Measurements from ENCODE around the gene DCUN1D1. TPM values are rescaled to one million over a fixed set of nuclear protein-coding genes. Genes with fewer than 3 reads are reported as not detected.

The DCUN1D1 gene
- total RNA-seq, 1 donor from 2014 or later: 25.5 TPM

- TF ChIP-seq, protein P1, sequence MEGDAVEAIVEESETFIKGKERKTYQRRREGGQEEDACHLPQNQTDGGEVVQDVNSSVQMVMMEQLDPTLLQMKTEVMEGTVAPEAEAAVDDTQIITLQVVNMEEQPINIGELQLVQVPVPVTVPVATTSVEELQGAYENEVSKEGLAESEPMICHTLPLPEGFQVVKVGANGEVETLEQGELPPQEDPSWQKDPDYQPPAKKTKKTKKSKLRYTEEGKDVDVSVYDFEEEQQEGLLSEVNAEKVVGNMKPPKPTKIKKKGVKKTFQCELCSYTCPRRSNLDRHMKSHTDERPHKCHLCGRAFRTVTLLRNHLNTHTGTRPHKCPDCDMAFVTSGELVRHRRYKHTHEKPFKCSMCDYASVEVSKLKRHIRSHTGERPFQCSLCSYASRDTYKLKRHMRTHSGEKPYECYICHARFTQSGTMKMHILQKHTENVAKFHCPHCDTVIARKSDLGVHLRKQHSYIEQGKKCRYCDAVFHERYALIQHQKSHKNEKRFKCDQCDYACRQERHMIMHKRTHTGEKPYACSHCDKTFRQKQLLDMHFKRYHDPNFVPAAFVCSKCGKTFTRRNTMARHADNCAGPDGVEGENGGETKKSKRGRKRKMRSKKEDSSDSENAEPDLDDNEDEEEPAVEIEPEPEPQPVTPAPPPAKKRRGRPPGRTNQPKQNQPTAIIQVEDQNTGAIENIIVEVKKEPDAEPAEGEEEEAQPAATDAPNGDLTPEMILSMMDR (IDR thresholded peaks at IDR 0.05): no peak
- TF ChIP-seq POLR2AphosphoS5 (IDR thresholded peaks at IDR 0.05; ENCODE audit: insufficient read depth in 1 of 2, low read depth in 1 of 2): no peak
- no peak for TF ChIP-seq POLR2A (IDR thresholded peaks at IDR 0.05)
- H3K9me3 ChIP-seq: no peaks in the 10 kb centered on the region
- intact Hi-C loops (cut with DNase I): no loop called here
Observed at GRCh38 chr3:182940266-182940808, 40.0 kb downstream of the DCUN1D1 start.

DNA sequence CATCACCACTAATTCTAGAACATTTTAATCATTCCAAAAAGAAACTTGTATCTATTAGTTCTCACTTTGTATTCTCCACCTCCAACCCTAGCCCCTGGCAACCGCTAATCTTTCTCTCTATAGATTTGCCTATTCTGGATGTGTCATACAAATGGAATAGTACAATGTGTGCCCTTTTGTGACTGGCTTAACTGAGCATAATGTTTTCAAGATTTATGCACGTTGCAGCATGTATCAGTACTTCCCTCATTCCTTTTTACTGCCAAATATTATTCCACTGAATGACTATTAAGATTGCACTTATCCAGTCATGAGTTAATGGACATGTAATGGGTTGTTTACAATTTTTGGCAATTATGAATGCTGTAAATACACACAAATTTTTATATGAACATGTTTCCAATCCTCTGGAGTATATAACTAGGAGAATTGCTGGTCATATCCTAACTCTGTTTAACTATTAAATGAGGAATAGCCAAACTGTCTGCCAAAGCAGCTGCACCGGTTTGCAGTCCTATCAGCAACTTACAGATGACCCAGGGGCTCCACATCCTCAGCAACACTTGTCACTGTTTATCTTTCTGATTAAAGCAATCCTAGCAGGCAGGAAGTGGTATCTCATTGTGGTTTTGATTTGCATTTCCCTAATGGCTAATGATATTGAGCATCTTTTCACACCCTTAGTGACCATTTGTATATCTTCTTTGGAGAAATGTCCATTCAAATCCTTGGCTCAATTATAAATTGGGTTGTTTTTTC is 42.9 kb downstream of the DCUN1D1 start:
- intact Hi-C loops (cut with DNase I): no loop called here
- DNase-seq (ENCODE audit: extremely low spot score in 2 of 2): no peak
- H3K36me3 ChIP-seq: no peaks in the 10 kb centered on the region
- no peaks in the 10 kb centered on the region for H3K27me3 ChIP-seq
- no peak overlapping the region for H3K4me3 ChIP-seq
- TF ChIP-seq POLR2AphosphoS5 (IDR thresholded peaks at IDR 0.05; ENCODE audit: insufficient read depth in 1 of 2, low read depth in 1 of 2) (no peak), POLR2A (IDR thresholded peaks at IDR 0.05) (no peak)
- TF ChIP-seq, protein P1 (IDR thresholded peaks at IDR 0.05): no peak
- H3K4me1 ChIP-seq: no peaks in the 10 kb centered on the region
- H3K9me3 ChIP-seq: peaks cover 5% of the 10 kb centered on the region
- H3K27ac ChIP-seq: no peak overlapping the region

More at GRCh38 chr3:182940266-182940808, 40.0 kb downstream of the DCUN1D1 start:
- no peak overlapping the region for H3K4me3 ChIP-seq
- no peak overlapping the region for H3K27ac ChIP-seq
- H3K4me1 ChIP-seq: no peaks in the 10 kb centered on the region
- H3K27me3 ChIP-seq: no peaks in the 10 kb centered on the region
- peaks cover 0 to 11% of the 10 kb centered on the region in 2 donors for H3K36me3 ChIP-seq
- DNase-seq (ENCODE audit: extremely low spot score in 2 of 2): no peak

- no peak for DNase-seq (ENCODE audit: extremely low spot score in 2 of 2)
- H3K4me1 ChIP-seq: no peaks in the 10 kb centered on the region
- no peak overlapping the region for H3K27ac ChIP-seq
- intact Hi-C loops (cut with DNase I): no loop called here
- TF ChIP-seq POLR2AphosphoS5 (IDR thresholded peaks at IDR 0.05; ENCODE audit: insufficient read depth in 1 of 2, low read depth in 1 of 2) (no peak), POLR2A (IDR thresholded peaks at IDR 0.05) (no peak)
- TF ChIP-seq, protein P1 (IDR thresholded peaks at IDR 0.05): no peak
- no peak overlapping the region for H3K4me3 ChIP-seq
- H3K36me3 ChIP-seq: no peaks in the 10 kb centered on the region
- H3K9me3 ChIP-seq: peaks cover 9% of the 10 kb centered on the region
- no peaks in the 10 kb centered on the region for H3K27me3 ChIP-seq
Observed at GRCh38 chr3:182936918-182937285, 43.4 kb downstream of the DCUN1D1 start.

GRCh38 chr3:182936239-182936917 is 44.0 kb downstream of the DCUN1D1 start:
- no peak overlapping the region for H3K4me3 ChIP-seq
- TF ChIP-seq POLR2AphosphoS5 (IDR thresholded peaks at IDR 0.05; ENCODE audit: insufficient read depth in 1 of 2, low read depth in 1 of 2) (no peak), POLR2A (IDR thresholded peaks at IDR 0.05) (no peak)
- TF ChIP-seq, protein P1 (IDR thresholded peaks at IDR 0.05): no peak
- H3K9me3 ChIP-seq: peaks cover 9% of the 10 kb centered on the region
- no peak for DNase-seq (ENCODE audit: extremely low spot score in 2 of 2)
- intact Hi-C loops (cut with DNase I): no loop called here
- no peaks in the 10 kb centered on the region for H3K4me1 ChIP-seq
- no peaks in the 10 kb centered on the region for H3K36me3 ChIP-seq
- H3K27me3 ChIP-seq: no peaks in the 10 kb centered on the region
- no peak overlapping the region for H3K27ac ChIP-seq
